ENCODE measurements around the gene CFD. TPM values are rescaled to one million over a fixed set of nuclear protein-coding genes. Genes with fewer than 3 reads are reported as not detected.
"Not testable (repeated sequence)": the region's sequence is repeated elsewhere in the genome, so short reads cannot be mapped to it uniquely, and the experiment has no call there.

CFD gene
- polyA plus RNA-seq, 12 donors, result 0.98 to 20.8 (median 1.6) TPM; not detected in 1

GRCh38 chr19:823565-824121 is 35.8 kb upstream of the CFD start:
- DNase-seq, result no peak

GRCh38 chr19:824885-825284 is 34.6 kb upstream of the CFD start:
- DNase-seq, result no peak

- DNase-seq, result no peak
Measured at GRCh38 chr19:825897-826644, 33.4 kb upstream of the CFD start.

GRCh38 chr19:827314-827709 is 32.2 kb upstream of the CFD start:
- no peak for DNase-seq

GRCh38 chr19:827710-828321 is 31.6 kb upstream of the CFD start, which contains the start of gene AZU1:
Gene AZU1 (plus strand): TSS chr19:827837. CDS start chr19:827847, 10 bp downstream.
- no peak for DNase-seq

GRCh38 chr19:829129-829758 is 30.2 kb upstream of the CFD start:
- DNase-seq, result no peak

- DNase-seq, result no peak
Measured at GRCh38 chr19:831407-832369, 27.8 kb upstream of the CFD start.

- DNase-seq, result no peak
Measured at GRCh38 chr19:834216-834615, 25.2 kb upstream of the CFD start.

GRCh38 chr19:835210-835810 is 24.2 kb upstream of the CFD start:
- no peak for DNase-seq

GRCh38 chr19:840519-841206 is 18.8 kb upstream of the CFD start, which contains the start of gene PRTN3:
Gene PRTN3 (plus strand): TSS chr19:840999. CDS start chr19:841009, 10 bp downstream.
- DNase-seq, result no peak

GRCh38 chr19:842802-843179 is 16.7 kb upstream of the CFD start:
- not testable (repeated sequence) for DNase-seq

- DNase-seq, result no peak
Measured at GRCh38 chr19:843180-843835, 16.2 kb upstream of the CFD start.

GRCh38 chr19:843836-844545 is 15.5 kb upstream of the CFD start:
- no peak for DNase-seq

- no peak for DNase-seq
Measured at GRCh38 chr19:844546-844971, 14.9 kb upstream of the CFD start.

- no peak for DNase-seq
Measured at GRCh38 chr19:845707-846521, 13.6 kb upstream of the CFD start.

GRCh38 chr19:848386-848921 is 11.0 kb upstream of the CFD start:
- DNase-seq, result no peak

- DNase-seq, result not testable (repeated sequence)
Measured at GRCh38 chr19:849195-849594, 10.3 kb upstream of the CFD start.

All from muscle of arm (tissue), 12 donors.